Activated CD4-positive, alpha-beta T cell treated with anti-CD3 and anti-CD28 coated beads, Interleukin-2, Interleukin-4, amounts not matched to agents 100 ng/mL and 50 ng/mL, durations not matched to agents 16 hours and 8 hours (primary cell): ENCODE results near the gene PRKG1.
"Not testable (repeated sequence)": the region's sequence is repeated elsewhere in the genome, so short reads cannot be mapped to it uniquely, and the experiment has no call there.

Experiments used
- DNase-seq: peaks from one replicate; pipeline ENCODE4 v3.0.0-alpha.2; 2020; ENCODE audit warnings: low spot score

Gene PRKG1

DNA sequence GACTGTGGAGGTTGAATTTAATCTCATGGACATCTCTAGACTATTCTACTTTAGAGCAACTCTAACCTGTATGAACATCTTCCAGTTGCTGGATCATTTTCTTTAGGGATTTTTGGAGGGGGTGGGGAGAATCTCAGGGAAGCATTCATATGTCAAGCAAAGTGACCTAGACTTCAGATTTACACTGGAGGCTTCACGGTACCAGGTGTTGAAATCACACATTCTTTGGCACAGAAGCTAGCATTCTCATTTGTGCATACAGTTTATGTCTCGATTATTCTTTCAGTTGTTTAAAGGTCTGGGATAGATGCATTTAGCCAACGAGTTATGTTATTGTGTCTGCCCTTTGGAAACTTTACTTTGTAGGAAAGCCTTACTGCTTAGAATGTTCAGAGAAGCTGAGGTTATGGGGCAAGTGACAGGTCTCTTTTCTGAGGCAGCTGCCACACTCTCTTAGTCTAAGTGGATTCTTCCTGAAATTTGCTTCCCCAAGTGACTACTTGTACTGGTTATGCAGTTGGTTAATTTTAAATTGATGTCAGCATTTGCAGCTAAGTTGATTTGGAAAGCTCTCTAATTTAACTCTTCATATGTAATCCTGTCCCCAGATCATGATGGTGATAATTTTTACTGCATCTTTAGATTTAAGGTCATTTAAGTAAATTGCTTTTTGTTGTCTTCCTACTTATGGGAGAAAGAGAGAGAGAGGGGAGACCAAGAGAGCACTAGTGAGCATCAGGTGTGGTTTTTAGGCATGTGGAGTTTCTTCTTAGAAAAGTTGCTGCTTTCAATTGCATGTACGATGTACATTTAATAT is 153.8 kb downstream of the PRKG1 start:
- DNase-seq = no peak

DNA sequence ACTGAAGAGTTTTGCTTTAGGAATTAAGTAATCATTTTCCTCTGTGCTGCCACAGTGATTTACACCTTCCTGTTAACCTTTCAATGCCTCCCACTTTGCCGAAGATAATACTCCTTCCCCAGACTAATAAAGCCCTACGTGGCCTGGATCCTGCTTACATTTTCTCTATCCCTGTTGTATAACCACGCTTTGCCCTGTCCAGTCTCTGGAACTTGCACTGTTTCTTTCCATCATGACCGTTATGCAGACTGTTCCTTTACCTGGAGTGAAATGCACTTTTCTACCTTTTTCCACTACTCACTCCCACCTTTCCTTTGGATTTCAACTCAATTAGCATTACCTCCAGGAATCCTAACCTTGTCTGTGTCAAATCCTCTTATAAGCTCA is 154.4 kb downstream of the PRKG1 start:
- no peak for DNase-seq

DNA sequence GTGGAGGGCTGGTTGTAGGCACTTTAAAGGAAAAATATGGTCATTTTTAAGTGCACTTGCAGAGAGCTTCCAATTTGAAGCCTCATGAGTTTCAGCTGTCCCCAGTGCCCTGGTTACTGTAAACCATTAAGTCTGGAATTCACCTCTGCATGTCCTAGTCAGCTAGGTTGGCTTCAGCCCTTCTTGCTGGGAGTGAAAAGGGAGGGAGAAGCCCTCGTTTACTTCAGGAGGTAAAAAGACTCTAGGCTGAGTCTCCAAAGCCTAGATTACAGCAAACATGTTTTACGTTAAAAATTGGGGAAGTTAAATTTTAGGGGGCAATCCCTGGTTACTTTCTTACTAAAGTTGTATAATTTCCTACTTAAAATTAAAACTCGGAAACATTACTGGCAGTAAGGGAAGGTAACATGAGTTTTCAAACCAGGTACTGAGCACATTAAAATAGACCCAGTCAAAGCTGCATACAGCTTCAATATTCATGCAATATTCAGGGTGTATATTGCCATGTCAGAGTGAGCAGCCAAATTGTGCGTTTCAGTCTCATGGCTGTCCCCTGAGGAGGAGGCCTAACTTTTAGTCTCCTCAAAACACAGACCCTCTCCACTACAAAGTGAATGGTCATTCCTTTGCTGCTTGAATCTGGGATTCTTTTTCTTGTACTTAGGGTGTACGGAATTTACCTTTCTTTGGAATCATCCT is 156.7 kb downstream of the PRKG1 start:
- DNase-seq = no peak

DNA sequence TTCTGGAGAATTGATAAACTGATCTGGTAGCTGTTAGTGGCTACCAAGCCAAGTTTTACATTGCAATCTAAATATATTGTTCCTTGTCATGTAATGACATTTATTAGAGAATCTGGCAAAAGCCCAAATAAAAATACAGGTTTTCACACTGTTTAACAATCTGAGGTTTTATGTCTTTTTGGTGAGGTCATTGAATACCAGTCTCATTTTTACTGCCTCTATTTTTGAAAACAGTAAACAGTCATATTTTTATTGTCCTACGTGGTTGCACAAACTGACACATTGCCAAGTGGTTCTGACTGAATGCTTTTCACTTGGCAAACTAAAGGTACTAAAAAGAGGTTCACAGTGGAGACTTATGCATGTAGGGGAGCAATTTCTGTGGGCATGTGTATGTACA is 157.5 kb downstream of the PRKG1 start:
- DNase-seq = no peak

DNA sequence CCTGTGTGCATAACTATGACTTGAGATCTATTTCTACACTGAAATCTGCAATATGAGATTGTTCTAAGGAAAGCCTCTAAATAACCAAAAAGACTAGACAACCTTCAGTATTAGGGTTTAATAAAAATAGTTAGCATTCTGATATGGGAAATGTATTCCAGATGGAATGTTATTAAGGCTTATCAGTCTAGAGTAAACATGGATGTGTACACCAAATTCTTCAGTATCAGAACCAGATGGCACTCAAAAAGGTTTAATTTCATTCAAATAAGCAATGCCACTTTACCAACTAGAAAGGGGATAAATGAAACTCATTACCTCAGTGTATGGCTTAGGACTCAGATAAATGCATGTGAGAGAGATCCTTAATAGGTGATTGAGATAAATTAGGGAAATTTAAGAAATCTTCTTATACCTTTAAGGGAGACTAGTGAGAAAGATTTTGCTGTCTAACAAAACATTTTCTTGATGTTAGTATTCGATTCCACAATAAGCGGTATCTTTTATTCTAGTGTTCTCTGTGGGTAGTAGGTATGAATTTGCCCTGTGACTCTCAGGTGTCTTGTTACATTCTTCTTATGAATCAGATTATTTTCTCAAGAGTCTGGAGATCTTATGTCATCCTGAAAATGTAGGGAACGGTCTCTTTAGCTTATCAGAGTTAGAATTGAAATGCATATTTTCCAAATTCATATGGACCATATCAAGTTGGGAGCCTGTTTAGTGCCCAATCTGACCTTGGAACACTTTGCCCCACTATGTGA is 159.2 kb downstream of the PRKG1 start:
- no peak for DNase-seq

- no peak for DNase-seq
Observed at GRCh38 chr10:51235865-51236264, 161.6 kb downstream of the PRKG1 start.

- DNase-seq = no peak
Observed at GRCh38 chr10:51239006-51239405, 164.7 kb downstream of the PRKG1 start.

- no peak for DNase-seq
Observed at GRCh38 chr10:51241461-51241860, 167.2 kb downstream of the PRKG1 start.

GRCh38 chr10:51242393-51242792 is 168.1 kb downstream of the PRKG1 start:
- no peak for DNase-seq

DNA sequence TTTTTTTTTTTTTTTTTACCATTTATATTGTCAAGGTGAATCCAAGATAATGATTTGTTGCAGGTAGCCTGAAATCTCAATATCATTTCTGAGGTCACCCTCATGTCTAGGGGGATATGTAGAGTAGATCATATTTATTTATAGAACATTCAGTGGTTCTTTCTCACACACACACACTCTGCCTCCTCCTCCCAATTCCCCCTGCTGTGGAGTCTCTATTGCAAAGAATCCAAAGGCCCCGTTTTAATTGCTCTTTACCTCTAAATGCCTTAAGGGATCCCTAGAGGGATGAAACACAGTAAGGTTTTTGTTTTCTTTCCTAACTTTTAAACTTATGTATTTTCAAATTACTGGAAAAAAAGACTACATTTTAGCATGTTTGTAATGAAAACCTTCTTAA is 170.0 kb downstream of the PRKG1 start:
- DNase-seq = no peak

GRCh38 chr10:51244748-51245490 is 170.6 kb downstream of the PRKG1 start:
- no peak for DNase-seq

- DNase-seq = no peak
Observed at GRCh38 chr10:51246156-51246555, 171.9 kb downstream of the PRKG1 start.

DNA sequence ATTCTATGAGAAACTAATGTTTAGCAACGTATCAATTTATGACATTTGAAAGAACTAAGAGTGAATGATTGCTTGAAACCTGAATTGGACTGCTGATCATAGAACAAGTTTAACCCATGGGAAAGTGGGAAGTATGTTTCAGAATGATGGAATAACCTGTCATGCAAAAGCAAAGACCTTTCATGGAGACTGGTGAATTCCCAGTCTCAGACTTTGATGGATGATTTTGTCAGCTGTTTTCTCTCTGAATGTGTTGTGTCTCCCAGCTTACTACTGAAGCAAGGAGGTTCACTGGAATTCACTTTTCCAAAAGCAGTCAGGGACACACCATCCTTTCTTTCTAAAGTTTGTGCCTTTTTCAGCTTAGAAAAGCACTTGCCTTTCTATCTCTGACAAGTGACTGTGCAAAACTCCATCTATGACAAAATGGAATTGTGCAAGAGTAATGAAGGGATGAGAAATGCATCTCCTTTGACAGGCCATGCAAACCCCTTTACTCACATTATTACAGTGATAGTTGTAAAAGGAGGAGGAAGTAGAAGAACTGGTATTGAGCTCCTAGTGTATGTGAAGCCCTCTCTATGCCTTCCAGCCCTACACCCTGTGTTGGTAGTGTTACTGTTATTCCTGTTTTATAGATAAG is 176.1 kb downstream of the PRKG1 start:
- DNase-seq = no peak

- no peak for DNase-seq
Observed at GRCh38 chr10:51251110-51251509, 176.8 kb downstream of the PRKG1 start.

DNA sequence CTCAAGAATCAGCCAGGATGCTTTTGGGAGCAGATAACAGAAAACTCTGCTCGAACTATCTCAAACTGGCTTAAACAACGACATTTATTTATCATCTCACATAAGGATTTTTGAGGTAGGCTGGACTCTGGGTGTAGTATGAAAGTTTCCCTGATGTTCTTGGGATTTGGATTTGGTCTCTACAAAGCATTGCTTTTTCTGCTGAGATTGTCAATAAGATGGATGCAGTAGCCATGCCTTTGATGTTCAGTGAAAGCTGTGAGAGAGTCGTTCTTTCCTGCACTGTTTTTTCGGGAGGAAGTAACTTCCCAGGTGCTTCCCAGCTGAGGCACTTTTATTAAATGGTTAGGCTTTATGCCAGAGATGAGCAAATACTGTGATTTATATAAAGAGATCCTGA is 181.1 kb downstream of the PRKG1 start:
- no peak for DNase-seq

- DNase-seq = no peak
Observed at GRCh38 chr10:51257511-51258248, 183.4 kb downstream of the PRKG1 start.

DNA sequence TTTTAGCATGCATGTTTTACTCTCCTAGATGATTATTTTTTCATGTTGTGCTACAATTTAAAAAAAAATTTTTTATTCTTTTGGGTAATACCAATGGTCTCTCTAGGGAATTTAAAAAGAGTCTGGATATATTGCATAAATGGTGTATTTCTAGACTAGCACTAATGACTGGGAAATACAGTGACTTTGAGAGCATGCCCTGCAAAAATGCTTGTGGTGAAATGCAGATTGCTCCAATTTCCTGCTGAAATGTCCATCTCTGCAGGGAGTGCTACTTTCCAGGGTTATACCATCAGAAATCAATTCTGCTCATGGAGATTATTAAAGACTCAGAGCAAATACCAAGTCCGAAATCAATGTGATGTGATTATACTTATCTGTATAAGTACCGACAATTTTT is 186.1 kb downstream of the PRKG1 start:
- no peak for DNase-seq

DNA sequence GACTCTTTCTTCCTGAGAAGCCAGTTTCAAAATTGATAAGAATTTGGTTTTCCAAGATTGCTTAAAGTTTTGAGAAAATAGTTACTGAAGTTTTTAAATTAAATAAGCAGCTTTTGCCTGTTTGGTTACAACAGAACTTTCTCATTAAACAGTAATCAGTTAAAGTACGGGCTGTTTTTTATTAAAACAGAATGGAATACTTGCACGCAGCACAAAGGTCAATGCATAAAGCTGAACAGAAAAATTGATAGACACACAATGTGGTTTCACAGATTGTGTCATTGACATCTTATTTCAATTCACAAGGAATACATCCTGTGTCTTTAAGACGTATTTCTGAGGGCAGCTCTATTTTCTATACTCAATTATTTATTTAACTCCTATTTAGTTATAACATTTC is 192.2 kb downstream of the PRKG1 start:
- DNase-seq = no peak

GRCh38 chr10:51267980-51268570 is 193.8 kb downstream of the PRKG1 start:
- not testable (repeated sequence) for DNase-seq

GRCh38 chr10:51269821-51270220 is 195.5 kb downstream of the PRKG1 start:
- DNase-seq = no peak
